Skeletal muscle tissue (tissue), 4 donors: ENCODE results near the gene G3BP2. TPM values are rescaled to one million over a fixed set of nuclear protein-coding genes. Genes with fewer than 3 reads are reported as not detected.

ENCODE experiments used
- H3K27ac ChIP-seq: one replicate; pipeline ENCODE4 v1.7.0; 2013; ENCODE audit warnings: mild to moderate bottlenecking, low read depth, low read length, inconsistent platforms
- H3K27me3 ChIP-seq, 3 donors: one replicate each; pipeline ENCODE4 v1.7.0; 2013; ENCODE audit warnings: low read length in 3 of 3; ENCODE audit not compliant: control insufficient read depth in 3 of 3, insufficient read depth in 3 of 3
- H3K36me3 ChIP-seq, 3 donors: one replicate each; pipeline ENCODE4 v1.7.0; 2013; ENCODE audit warnings: low read length in 3 of 3; ENCODE audit not compliant: control insufficient read depth in 3 of 3, insufficient read depth in 3 of 3
- H3K4me1 ChIP-seq, 3 donors: one replicate each; pipeline ENCODE4 v1.7.0; 2013; ENCODE audit warnings: low read length in 3 of 3, mild to moderate bottlenecking in 3 of 3; ENCODE audit not compliant: control insufficient read depth in 3 of 3, insufficient read depth in 3 of 3
- H3K4me3 ChIP-seq, 3 donors: one replicate each; pipeline ENCODE4 v1.7.0; 2013; ENCODE audit warnings: low read length in 3 of 3
- H3K9ac ChIP-seq, 3 donors: one replicate each; pipeline ENCODE4 v1.7.0; 2013; ENCODE audit warnings: low read length in 3 of 3, mild to moderate bottlenecking in 3 of 3, moderate library complexity in 2 of 3, low read depth in 1 of 3
- H3K9me3 ChIP-seq, 3 donors: one replicate each; pipeline ENCODE4 v1.7.0; 2013; ENCODE audit warnings: low read length in 3 of 3; ENCODE audit not compliant: control insufficient read depth in 3 of 3
- total RNA-seq: library from RNA; depleted of rRNA; stranded (reverse); fragments of >200 nt; gene quantifications from one replicate; pipeline ENCODE4 v1.2.3, GENCODE V29; 2014
- donor health status: Osteomylitis.

Gene G3BP2
- total RNA-seq, 1 donor from 2014 or later, result 175 TPM

DNA sequence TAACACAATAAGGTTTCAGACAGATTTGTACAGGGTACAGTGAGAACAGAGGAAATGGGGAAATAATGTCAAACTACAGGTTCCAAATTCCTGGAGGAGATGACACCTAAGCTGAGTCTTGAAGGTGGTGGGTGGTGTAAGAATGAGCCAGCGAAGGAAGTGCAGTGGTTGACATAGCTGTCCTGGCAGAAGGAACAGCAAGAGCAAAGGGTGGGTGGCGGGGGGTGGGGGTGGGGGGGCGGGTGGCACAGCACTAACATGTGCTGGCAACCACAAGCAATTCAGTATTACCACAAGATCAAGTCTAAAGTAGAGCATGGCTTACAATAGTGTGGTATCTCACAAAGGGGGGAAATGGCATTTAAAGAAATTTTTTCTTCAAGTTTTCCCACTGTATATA lies 13.1 kb upstream of the G3BP2 start:
- Histone ChIP-seq H3K27me3 (no peaks in the 10 kb centered on the region), H3K9me3 (no peaks in the 10 kb centered on the region), H3K9ac (peak overlapping the region in 1 of 3 donors; percentile 34), H3K27ac (peak overlapping the region; percentile 81), H3K36me3 (peaks cover 0 to 2% (median 0%) of the 10 kb centered on the region in 3 donors), H3K4me1 (peaks cover 4 to 17% (median 4%) of the 10 kb centered on the region in 3 donors), H3K4me3 (no peak overlapping the region)

DNA sequence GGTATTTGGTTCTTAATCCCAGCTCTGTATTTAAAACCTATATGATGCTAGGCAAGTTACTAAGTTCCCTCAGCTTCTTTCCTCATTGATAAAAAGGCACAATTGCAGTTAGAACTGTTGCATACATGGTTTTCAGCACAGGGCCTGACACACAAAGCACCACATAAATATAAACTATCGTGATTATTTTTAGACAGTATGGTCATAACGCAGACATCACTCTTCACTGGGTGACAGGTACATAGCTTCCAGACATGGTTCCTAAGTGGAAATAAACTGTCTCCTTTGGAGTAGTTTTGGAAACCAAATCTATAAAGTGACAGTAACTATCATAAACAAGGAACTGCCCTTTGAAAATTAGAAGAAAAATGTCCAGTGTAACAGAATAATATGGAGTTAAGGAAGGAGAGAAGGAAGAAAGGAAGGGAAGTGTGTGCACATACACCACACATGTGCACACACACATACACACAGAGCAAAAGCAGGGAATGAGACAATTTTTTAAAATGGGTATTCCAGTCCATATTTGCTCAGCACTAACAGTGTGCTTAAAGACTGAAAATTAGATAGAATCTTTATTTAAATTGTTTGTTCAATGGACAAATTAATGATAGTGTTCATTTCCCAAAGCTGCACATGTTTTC lies 12.5 kb upstream of the G3BP2 start:
- Histone ChIP-seq H3K9me3 (no peaks in the 10 kb centered on the region), H3K27me3 (no peaks in the 10 kb centered on the region), H3K36me3 (peaks cover 0 to 2% (median 0%) of the 10 kb centered on the region in 3 donors), H3K4me1 (peaks cover 3 to 16% (median 4%) of the 10 kb centered on the region in 3 donors), H3K27ac (peak overlapping the region; percentile 81), H3K4me3 (no peak overlapping the region), H3K9ac (peak overlapping the region in 2 of 3 donors; percentile 34 to 60)

DNA sequence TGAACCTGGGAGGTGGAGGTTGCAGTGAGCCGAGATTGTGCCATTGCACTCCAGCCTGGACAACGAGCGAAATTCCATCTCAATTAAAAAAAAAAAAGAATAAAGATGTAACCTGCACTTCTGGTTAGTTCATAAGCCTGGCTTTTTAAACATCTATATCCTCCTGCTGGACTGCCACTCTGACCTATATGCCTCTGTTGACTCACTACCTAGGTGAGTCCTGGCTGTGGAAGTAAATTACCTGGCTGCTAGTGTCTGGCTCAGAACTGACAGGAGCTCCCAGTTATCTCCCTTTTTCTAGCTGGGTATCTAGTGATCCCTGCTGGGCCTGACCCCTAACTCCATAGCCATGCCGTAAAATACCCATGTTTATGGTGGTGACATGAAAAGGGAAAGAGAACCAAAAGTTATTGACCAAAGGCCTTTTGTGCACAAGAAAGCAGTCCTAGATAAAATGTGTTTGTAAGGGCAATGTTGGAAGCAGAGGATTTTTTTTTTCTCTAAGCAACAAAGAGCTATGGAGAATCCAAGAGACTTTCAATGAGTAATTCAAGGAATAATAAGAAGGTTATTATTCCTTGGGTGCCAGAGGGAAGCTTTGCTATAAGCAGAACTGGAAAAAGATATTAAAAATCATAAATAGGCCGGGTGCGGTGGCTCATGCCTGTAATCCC lies 10.4 kb upstream of the G3BP2 start:
- H3K9me3 ChIP-seq, result no peaks in the 10 kb centered on the region
- H3K27ac ChIP-seq, result no peak overlapping the region
- H3K9ac ChIP-seq, result no peak overlapping the region
- H3K36me3 ChIP-seq, result no peaks in the 10 kb centered on the region
- peaks cover 7 to 18% (median 11%) of the 10 kb centered on the region in 3 donors for H3K4me1 ChIP-seq
- no peaks in the 10 kb centered on the region for H3K27me3 ChIP-seq
- H3K4me3 ChIP-seq, result no peak overlapping the region

DNA sequence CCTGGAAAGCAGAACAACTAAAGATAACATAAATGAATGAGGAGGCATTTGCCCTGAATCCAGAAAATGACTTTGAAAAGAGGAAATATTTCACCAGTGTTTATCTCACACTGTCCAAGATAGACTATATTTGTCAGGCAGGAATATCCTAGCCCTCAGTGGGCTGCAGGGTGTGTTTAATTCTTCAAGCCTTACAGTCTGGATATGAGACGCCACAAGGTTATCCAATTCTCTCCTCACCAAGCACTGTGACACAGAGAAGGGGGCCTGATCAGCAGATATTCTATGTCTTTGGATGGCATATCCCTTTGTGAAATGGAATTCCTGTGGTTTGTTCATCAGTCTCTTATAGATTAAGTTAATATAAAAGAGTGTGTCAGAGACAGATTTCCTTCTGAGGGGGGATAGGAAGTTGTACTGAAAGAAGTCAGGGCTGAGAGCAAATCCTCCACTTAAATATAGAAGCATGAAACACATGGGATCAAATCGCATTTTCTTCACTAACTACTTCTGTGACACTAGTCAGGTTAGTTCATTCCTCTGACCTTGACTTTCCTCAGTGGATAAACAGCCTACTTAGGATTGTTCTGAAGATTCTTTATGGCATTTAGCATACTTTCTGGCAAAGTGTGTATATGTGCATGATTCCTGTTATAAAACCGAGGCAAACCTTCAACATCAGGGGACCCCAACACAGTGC lies 6.8 kb upstream of the G3BP2 start:
- H3K27ac ChIP-seq, result peak overlapping the region; percentile 62

GRCh38 chr4:75678965-75679364 lies 5.8 kb upstream of the G3BP2 start:
- no peaks in the 10 kb centered on the region for H3K27me3 ChIP-seq
- no peak overlapping the region for H3K9ac ChIP-seq
- H3K27ac ChIP-seq, result no peak overlapping the region
- no peak overlapping the region for H3K4me3 ChIP-seq
- H3K4me1 ChIP-seq, result peaks cover 3 to 12% (median 10%) of the 10 kb centered on the region in 3 donors
- H3K9me3 ChIP-seq, result no peaks in the 10 kb centered on the region
- no peaks in the 10 kb centered on the region for H3K36me3 ChIP-seq

More for the DNA sequence above, 6.8 kb upstream of the G3BP2 start:
- H3K36me3 ChIP-seq, result no peaks in the 10 kb centered on the region
- H3K9ac ChIP-seq, result no peak overlapping the region
- no peaks in the 10 kb centered on the region for H3K27me3 ChIP-seq
- H3K4me1 ChIP-seq, result peaks cover 3 to 9% (median 5%) of the 10 kb centered on the region in 3 donors
- H3K4me3 ChIP-seq, result peak overlapping the region in 1 of 3 donors; percentile 13
- H3K9me3 ChIP-seq, result no peaks in the 10 kb centered on the region

- H3K27ac ChIP-seq, result no peak overlapping the region
- H3K36me3 ChIP-seq, result no peaks in the 10 kb centered on the region
- peaks cover 3 to 15% (median 15%) of the 10 kb centered on the region in 3 donors for H3K4me1 ChIP-seq
- no peak overlapping the region for H3K4me3 ChIP-seq
- H3K9ac ChIP-seq, result no peak overlapping the region
- no peaks in the 10 kb centered on the region for H3K27me3 ChIP-seq
- H3K9me3 ChIP-seq, result no peaks in the 10 kb centered on the region
Measured at GRCh38 chr4:75678473-75678872, 5.3 kb upstream of the G3BP2 start.

GRCh38 chr4:75675004-75675531 lies 1.9 kb upstream of the G3BP2 start:
- Histone ChIP-seq H3K9me3 (no peaks in the 10 kb centered on the region), H3K27ac (no peak overlapping the region), H3K27me3 (no peaks in the 10 kb centered on the region), H3K4me1 (peaks cover 17 to 33% (median 19%) of the 10 kb centered on the region in 3 donors), H3K36me3 (no peaks in the 10 kb centered on the region), H3K9ac (no peak overlapping the region), H3K4me3 (no peak overlapping the region)

DNA sequence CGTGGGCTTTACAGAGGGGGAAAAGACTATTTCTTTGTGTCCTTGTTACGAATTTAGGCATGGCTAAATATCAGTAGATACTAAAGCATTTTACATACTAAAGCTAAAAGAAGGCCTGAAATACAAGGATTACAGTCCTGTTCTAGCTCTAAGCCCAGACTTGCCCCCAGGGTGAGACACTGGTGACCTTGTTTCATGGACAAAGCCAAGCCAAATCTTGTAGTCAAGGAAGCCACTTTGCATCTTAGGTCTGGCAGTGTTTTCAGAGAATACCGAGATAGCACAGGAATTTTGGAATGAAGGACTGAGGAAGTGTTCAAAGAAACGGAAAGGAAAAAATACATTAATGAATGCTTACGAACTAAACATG lies 733 bp upstream of the G3BP2 start:
- Histone ChIP-seq H3K27me3 (no peaks in the 10 kb centered on the region), H3K4me3 (peak overlapping the region; percentile 83 to 99 (median 98)), H3K4me1 (peaks cover 21 to 33% (median 21%) of the 10 kb centered on the region in 3 donors), H3K36me3 (no peaks in the 10 kb centered on the region), H3K9me3 (no peaks in the 10 kb centered on the region), H3K27ac (peak overlapping the region; percentile 92), H3K9ac (peak overlapping the region; percentile 94 to 99 (median 98))

GRCh38 chr4:75672461-75673026 lies 667 bp downstream of the G3BP2 start:
- Histone ChIP-seq H3K9ac (peak overlapping the region; percentile 94 to 99 (median 98)), H3K36me3 (no peaks in the 10 kb centered on the region), H3K9me3 (no peaks in the 10 kb centered on the region), H3K27me3 (no peaks in the 10 kb centered on the region), H3K4me1 (peaks cover 22 to 44% (median 24%) of the 10 kb centered on the region in 3 donors), H3K27ac (peak overlapping the region; percentile 92), H3K4me3 (peak overlapping the region; percentile 83 to 99 (median 98))
